Caco-2 (cell line): ENCODE data around the gene RNF223. TPM values are rescaled to one million over a fixed set of nuclear protein-coding genes. Genes with fewer than 3 reads are reported as not detected.

Experiments used
- BruUV-seq: library from RNA; stranded (reverse); fragments of 400-500 nt; replicated peaks from 2 replicates; lab custom pipeline; 2021; lab: Mats Ljungman, UMichigan
- CTCF ChIA-PET: fragments of 300-600 bp; sonication (Branson Sonifier 250); formaldehyde crosslinking; loops from one replicate; lab custom pipeline; 2022; ENCODE audit warnings: antibody characterized with exemption; lab: Charles Lee
- POLR2A ChIA-PET: fragments of 300-600 bp; sonication (Branson Sonifier 250); formaldehyde crosslinking; loops from one replicate; lab custom pipeline; 2022; ENCODE audit warnings: antibody characterized with exemption; lab: Charles Lee
- DNase-seq, 2 experiments: peaks; one replicate each; pipeline versions ENCODE4 v3.0.0 to v3.0.0-alpha.2; 2020 to 2022
- H3K27me3 ChIP-seq: replicated peaks from 2 replicates; pipeline ENCODE4 v1.6.0; 2011; ENCODE audit warnings: low read length; ENCODE audit not compliant: control insufficient read depth, insufficient read depth
- H3K36me3 ChIP-seq: 2 replicates; pipeline ENCODE4 v1.5.1; 2011; ENCODE audit warnings: low read length; ENCODE audit not compliant: control insufficient read depth, insufficient read depth
- H3K4me1 ChIP-seq: fragments of 250-450 bp; sonication (Bioruptor Pico); 2 replicates; pipeline ENCODE4 v1.5.1; 2020; ENCODE audit warnings: mild to moderate bottlenecking
- H3K4me3 ChIP-seq: 2 replicates; pipeline ENCODE4 v1.5.1; 2011; ENCODE audit warnings: low read depth, mild to moderate bottlenecking, control low read depth, low read length
- H3K9me3 ChIP-seq: fragments of 250-450 bp; sonication (Bioruptor Pico); 2 replicates; pipeline ENCODE4 v1.5.1; 2020; ENCODE audit warnings: mild to moderate bottlenecking, moderate library complexity
- H3K27ac Mint-ChIP-seq: one replicate; pipeline ENCODE4 v1.8.0; 2022; ENCODE audit warnings: mixed read lengths; ENCODE audit not compliant: unreplicated experiment
- H3K27me3 Mint-ChIP-seq: one replicate; pipeline ENCODE4 v1.8.0; 2022; ENCODE audit warnings: mixed read lengths; ENCODE audit not compliant: insufficient read depth, unreplicated experiment
- H3K36me3 Mint-ChIP-seq: one replicate; pipeline ENCODE4 v1.8.0; 2022; ENCODE audit warnings: mild to moderate bottlenecking, mixed read lengths; ENCODE audit not compliant: insufficient read depth, unreplicated experiment
- H3K4me1 Mint-ChIP-seq: one replicate; pipeline ENCODE4 v1.8.0; 2022; ENCODE audit warnings: low read depth, mixed read lengths; ENCODE audit not compliant: unreplicated experiment
- H3K4me3 Mint-ChIP-seq: one replicate; pipeline ENCODE4 v1.8.0; 2022; ENCODE audit warnings: mild to moderate bottlenecking, moderate library complexity, mixed read lengths; ENCODE audit not compliant: unreplicated experiment
- H3K9me3 Mint-ChIP-seq: one replicate; pipeline ENCODE4 v1.8.0; 2022; ENCODE audit warnings: mixed read lengths; ENCODE audit not compliant: unreplicated experiment
- CTCF ChIP-seq, 2 experiments: fragments of 200-600 bp in 1 of 2; IDR thresholded peaks; 1 replicate in 1 of 2; 2 replicates in 1 of 2; pipeline versions ENCODE4 v1.5.1 to v1.8.0; 2011 to 2022; ENCODE audit warnings: antibody characterized with exemption in 1 of 2, control low read depth in 1 of 2, inconsistent platforms in 1 of 2, low read depth in 1 of 2, low read length in 1 of 2, mild to moderate bottlenecking in 1 of 2, moderate library complexity in 1 of 2; ENCODE audit not compliant: insufficient read depth in 1 of 2, severe bottlenecking in 1 of 2, unreplicated experiment in 1 of 2
- intact Hi-C: fragments of 100-400 bp; cut with micrococcal nuclease; formaldehyde crosslinking; loops from one replicate; pipeline ENCODE4 v1.10.0; 2022; ENCODE audit not compliant: unreplicated experiment
- total RNA-seq: library from RNA; stranded (reverse); gene quantifications from 2 replicates; pipeline ENCODE4 v1.2.3, GENCODE V29; 2022

RNF223 gene
- total RNA-seq, 1 experiment from 2014 or later, result 0.57 TPM

DNA sequence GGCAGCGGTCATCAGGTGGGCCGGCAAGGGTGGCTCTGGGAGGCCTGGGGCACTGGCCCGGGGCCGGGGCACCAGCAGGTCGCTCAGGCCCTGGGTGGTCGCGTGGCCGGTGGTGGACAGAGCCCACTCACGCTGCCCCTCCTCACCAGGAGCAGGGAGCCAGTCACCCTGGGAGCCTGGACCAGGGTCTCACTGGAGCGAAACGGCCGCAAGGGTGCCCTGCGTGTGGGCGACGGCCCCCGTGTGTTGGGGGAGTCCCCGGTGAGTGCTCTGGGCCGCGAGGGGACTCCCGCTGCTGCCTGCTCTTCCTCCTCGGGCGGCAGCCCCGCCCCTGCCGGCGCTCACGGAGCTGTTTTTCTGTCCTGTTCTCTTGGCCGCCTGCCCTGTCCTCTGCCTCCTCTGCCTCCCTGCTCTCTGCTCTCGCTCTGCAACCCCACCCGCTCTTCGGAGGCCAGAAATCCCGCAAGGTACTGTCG, 23.5 kb downstream of the RNF223 start:
- no peak overlapping the region for H3K27ac Mint-ChIP-seq
- H3K36me3 Mint-ChIP-seq, result peaks cover 64% of the 10 kb centered on the region
- ChIA-PET POLR2A (no interaction called here), CTCF (no interaction called here)
- no peak overlapping the region for H3K4me3 ChIP-seq
- intact Hi-C loops, result no loop called here
- no peaks in the 10 kb centered on the region for H3K9me3 ChIP-seq
- H3K27me3 Mint-ChIP-seq, result no peaks in the 10 kb centered on the region
- DNase-seq, result no peak
- TF ChIP-seq CTCF (IDR thresholded peaks at IDR 0.05; ENCODE audit: insufficient read depth in 1 of 2, low read depth in 1 of 2, low read length in 1 of 2, severe bottlenecking in 1 of 2, unreplicated experiment in 1 of 2), result no peak
- H3K4me3 Mint-ChIP-seq, result no peak overlapping the region
- no peaks in the 10 kb centered on the region for H3K4me1 ChIP-seq
- H3K27me3 ChIP-seq, result no peaks in the 10 kb centered on the region
- no TSS peak for BruUV-seq
- H3K36me3 ChIP-seq, result peaks cover 2% of the 10 kb centered on the region; the same call in 1 of the 2 replicates
- no peaks in the 10 kb centered on the region for H3K9me3 Mint-ChIP-seq
- no peaks in the 10 kb centered on the region for H3K4me1 Mint-ChIP-seq

DNA sequence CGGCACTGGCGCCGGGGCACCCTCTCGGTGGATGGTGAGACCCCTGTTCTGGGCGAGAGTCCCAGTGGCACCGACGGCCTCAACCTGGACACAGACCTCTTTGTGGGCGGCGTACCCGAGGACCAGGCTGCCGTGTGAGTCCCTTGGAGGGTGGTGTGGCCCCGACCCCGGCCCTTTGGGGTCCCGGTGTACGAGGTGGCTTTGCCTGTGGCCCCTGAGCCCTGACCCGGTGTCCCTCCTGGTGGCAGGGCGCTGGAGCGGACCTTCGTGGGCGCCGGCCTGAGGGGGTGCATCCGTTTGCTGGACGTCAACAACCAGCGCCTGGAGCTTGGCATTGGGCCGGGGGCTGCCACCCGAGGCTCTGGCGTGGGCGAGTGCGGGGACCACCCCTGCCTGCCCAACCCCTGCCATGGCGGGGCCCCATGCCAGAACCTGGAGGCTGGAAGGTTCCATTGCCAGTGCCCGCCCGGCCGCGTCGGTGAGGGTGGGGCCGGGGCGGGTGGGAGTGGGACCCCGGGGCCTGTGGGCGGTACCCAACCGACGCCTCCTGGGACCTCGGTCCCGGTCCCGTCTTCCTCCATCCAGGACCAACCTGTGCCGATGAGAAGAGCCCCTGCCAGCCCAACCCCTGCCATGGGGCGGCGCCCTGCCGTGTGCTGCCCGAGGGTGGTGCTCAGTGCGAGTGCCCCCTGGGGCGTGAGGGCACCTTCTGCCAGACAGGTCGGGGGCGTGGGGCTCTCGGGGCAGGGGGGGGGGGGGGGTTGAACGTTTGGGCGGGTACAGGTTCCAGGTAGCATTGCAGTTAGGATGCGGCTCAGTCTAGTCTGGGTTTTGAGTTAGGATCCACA, 24.6 kb downstream of the RNF223 start:
- no peak for TF ChIP-seq CTCF (IDR thresholded peaks at IDR 0.05; ENCODE audit: insufficient read depth in 1 of 2, low read depth in 1 of 2, low read length in 1 of 2, severe bottlenecking in 1 of 2, unreplicated experiment in 1 of 2)
- ChIA-PET POLR2A (no interaction called here), CTCF (no interaction called here)
- Mint-ChIP-seq H3K27me3 (no peaks in the 10 kb centered on the region), H3K27ac (no peak overlapping the region), H3K4me3 (no peak overlapping the region), H3K36me3 (peaks cover 54% of the 10 kb centered on the region), H3K9me3 (no peaks in the 10 kb centered on the region), H3K4me1 (no peaks in the 10 kb centered on the region)
- intact Hi-C loops, result no loop called here
- Histone ChIP-seq H3K4me3 (no peak overlapping the region), H3K27me3 (no peaks in the 10 kb centered on the region), H3K36me3 (peaks cover 2% of the 10 kb centered on the region; the same call in 1 of the 2 replicates), H3K4me1 (no peaks in the 10 kb centered on the region), H3K9me3 (no peaks in the 10 kb centered on the region)
- DNase-seq, result no peak
- TSS peak; percentile 17 for BruUV-seq

DNA sequence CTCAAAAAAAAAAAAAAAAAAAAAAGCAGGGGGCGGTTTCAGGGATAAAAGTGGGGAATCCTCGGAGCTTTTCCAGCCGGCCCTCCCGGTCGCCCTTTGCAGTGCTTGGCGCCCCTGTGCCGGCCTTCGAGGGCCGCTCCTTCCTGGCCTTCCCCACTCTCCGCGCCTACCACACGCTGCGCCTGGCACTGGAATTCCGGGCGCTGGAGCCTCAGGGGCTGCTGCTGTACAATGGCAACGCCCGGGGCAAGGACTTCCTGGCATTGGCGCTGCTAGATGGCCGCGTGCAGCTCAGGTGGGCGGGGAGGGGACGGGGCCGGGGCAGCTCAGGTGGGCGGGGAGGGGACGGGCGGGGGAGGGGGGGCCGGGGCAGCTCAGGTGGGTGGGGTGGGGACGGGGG, 25.3 kb downstream of the RNF223 start:
- DNase-seq, result no peak
- Mint-ChIP-seq H3K4me3 (no peak overlapping the region), H3K27me3 (no peaks in the 10 kb centered on the region), H3K4me1 (no peaks in the 10 kb centered on the region), H3K36me3 (peaks cover 50% of the 10 kb centered on the region), H3K27ac (no peak overlapping the region), H3K9me3 (no peaks in the 10 kb centered on the region)
- Histone ChIP-seq H3K36me3 (peaks cover 2% of the 10 kb centered on the region; the same call in 1 of the 2 replicates), H3K27me3 (no peaks in the 10 kb centered on the region), H3K4me3 (no peak overlapping the region), H3K4me1 (no peaks in the 10 kb centered on the region), H3K9me3 (no peaks in the 10 kb centered on the region)
- intact Hi-C loops, result no loop called here
- no TSS peak for BruUV-seq
- ChIA-PET CTCF (no interaction called here), POLR2A (no interaction called here)
- TF ChIP-seq CTCF (IDR thresholded peaks at IDR 0.05; ENCODE audit: insufficient read depth in 1 of 2, low read depth in 1 of 2, low read length in 1 of 2, severe bottlenecking in 1 of 2, unreplicated experiment in 1 of 2), result no peak
